OCI-LY7 (cell line): Measurements from ENCODE around the gene WDR35. TPM values are rescaled to one million over a fixed set of nuclear protein-coding genes. Genes with fewer than 3 reads are reported as not detected.

Experiments
- BruUV-seq: library from RNA; stranded (reverse); fragments of 400-500 nt; replicated peaks from 2 replicates; lab custom pipeline; 2021; lab: Mats Ljungman, UMichigan
- CTCF ChIA-PET: fragments of 300-600 bp; sonication (Branson Sonifier 250); formaldehyde crosslinking; loops from one replicate; lab custom pipeline; 2022; ENCODE audit warnings: antibody characterized with exemption; ENCODE audit not compliant: unreplicated experiment; lab: Charles Lee
- POLR2A ChIA-PET: fragments of 300-600 bp; sonication (Branson Sonifier 250); formaldehyde crosslinking; loops from one replicate; lab custom pipeline; 2022; ENCODE audit warnings: antibody characterized with exemption; lab: Charles Lee
- DNase-seq: peaks from one replicate; pipeline ENCODE4 v3.0.0-alpha.2; 2015; ENCODE audit warnings: low spot score
- H2AFZ ChIP-seq: fragments of 200-600 bp; sonication (generic), shearing (Covaris generic); 2 replicates; pipeline ENCODE4 v1.6.1; 2014; ENCODE audit warnings: mild to moderate bottlenecking, antibody characterized with exemption, low read length, moderate library complexity
- H3K27ac ChIP-seq: fragments of 200-600 bp; sonication (generic); 2 replicates; pipeline ENCODE4 v1.5.1; 2014; ENCODE audit warnings: mixed run types, low read depth, mild to moderate bottlenecking, moderate library complexity, low read length, inconsistent platforms; ENCODE audit not compliant: poor library complexity, severe bottlenecking
- H3K36me3 ChIP-seq: fragments of 200-600 bp; sonication (generic); 2 replicates; pipeline ENCODE4 v1.6.1; 2014; ENCODE audit warnings: mild to moderate bottlenecking, antibody characterized with exemption, low read length, moderate library complexity, mixed read lengths; ENCODE audit not compliant: insufficient read depth
- H3K4me1 ChIP-seq: fragments of 200-600 bp; sonication (generic); 2 replicates; pipeline ENCODE4 v1.5.1; 2014; ENCODE audit warnings: mild to moderate bottlenecking, low read length; ENCODE audit not compliant: insufficient read depth, poor library complexity, severe bottlenecking
- H3K4me2 ChIP-seq: fragments of 200-600 bp; sonication (generic); 2 replicates; pipeline ENCODE4 v1.6.1; 2014; ENCODE audit warnings: mild to moderate bottlenecking, low read length
- H3K4me3 ChIP-seq: fragments of 200-600 bp; sonication (generic); 2 replicates; pipeline ENCODE4 v1.5.1; 2014; ENCODE audit warnings: mild to moderate bottlenecking, low read depth, low read length; ENCODE audit not compliant: poor library complexity, severe bottlenecking
- H3K79me2 ChIP-seq: fragments of 200-600 bp; sonication (generic); 2 replicates; pipeline ENCODE4 v1.6.1; 2016; ENCODE audit warnings: low read depth, mild to moderate bottlenecking, low read length, moderate library complexity, mixed read lengths; ENCODE audit not compliant: insufficient read depth
- H3K9me2 ChIP-seq: fragments of 200-600 bp; sonication (generic); 2 replicates; pipeline ENCODE4 v1.6.1; 2016; ENCODE audit warnings: mild to moderate bottlenecking, low read length, mixed read lengths; ENCODE audit not compliant: insufficient read depth
- H3K9me3 ChIP-seq: fragments of 200-600 bp; sonication (generic); 2 replicates; pipeline ENCODE4 v1.6.1; 2014; ENCODE audit warnings: mild to moderate bottlenecking, mixed run types, low read length, mixed read lengths
- H4K20me1 ChIP-seq: fragments of 200-600 bp; sonication (generic); 2 replicates; pipeline ENCODE4 v1.6.1; 2014; ENCODE audit warnings: mild to moderate bottlenecking, antibody characterized with exemption, low read length, moderate library complexity, mixed read lengths; ENCODE audit not compliant: insufficient read depth
- EZH2phosphoT487 ChIP-seq: fragments of 200-600 bp; sonication (generic); IDR thresholded peaks from 2 replicates; pipeline ENCODE4 v1.6.1; 2018; ENCODE audit warnings: low read depth, borderline replicate concordance, mild to moderate bottlenecking, mixed run types, antibody characterized with exemption, low read length, moderate library complexity, mixed read lengths
- intact Hi-C: fragments of 100-400 bp; cut with micrococcal nuclease; formaldehyde crosslinking; loops from one replicate; pipeline ENCODE4 v1.10.0; 2022; ENCODE audit not compliant: unreplicated experiment
- total RNA-seq, 2 experiments: library from RNA; depleted of rRNA in 1 of 2; stranded (reverse); fragments of >200 nt in 1 of 2; shearing (Covaris generic) in 1 of 2; gene quantifications; 2 replicates each; pipeline ENCODE4 v1.2.3, GENCODE V29; 2014 to 2022
- TF ChIP-seq, protein P1 (sequence below): fragments of 200-600 bp; sonication (generic); conservative IDR thresholded peaks from 2 replicates; pipeline ENCODE4 v1.5.1; 2014; ENCODE audit warnings: mild to moderate bottlenecking, antibody characterized with exemption, low read length, moderate library complexity, mixed read lengths

Gene WDR35
- total RNA-seq, 2 experiments from 2014 or later = 0.06 to 1.5 TPM

DNA sequence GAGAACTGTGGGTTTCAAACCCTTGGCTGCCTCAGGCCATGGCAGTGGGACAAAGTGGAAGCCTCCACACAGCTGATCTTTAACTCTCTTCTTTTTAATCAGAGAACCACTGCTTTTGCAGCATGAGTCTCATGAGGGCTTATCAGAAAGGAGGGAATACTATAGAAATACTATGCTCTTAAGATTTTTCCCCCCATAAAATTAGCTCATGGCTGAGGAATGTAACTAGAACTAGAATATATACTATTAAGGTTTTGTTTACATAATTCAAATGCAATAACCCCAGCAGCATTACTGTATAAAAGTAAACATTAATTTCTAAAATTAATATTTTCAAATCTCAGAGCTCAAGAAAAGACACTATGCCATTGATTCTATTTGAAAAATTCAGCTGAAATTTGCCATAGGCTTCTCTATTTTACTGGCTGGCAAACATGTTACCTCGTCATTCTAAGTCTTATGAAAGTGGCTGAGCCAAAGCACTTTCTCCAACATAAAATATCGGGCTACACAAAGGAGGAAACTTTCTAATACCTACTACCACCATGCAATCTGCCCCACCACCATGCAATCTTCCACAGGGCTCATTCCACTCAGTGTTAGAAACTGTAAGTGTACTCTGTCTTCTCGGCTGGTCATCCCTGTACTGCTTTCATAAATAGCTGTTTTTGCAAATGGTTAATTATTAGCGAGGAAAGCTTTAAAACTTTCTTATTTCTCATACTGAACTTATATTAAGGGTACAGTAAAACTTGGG, 42.5 kb downstream of the WDR35 start:
- DNase-seq = no peak
- ChIA-PET CTCF (no interaction called here), POLR2A (interaction anchor here (0.6 kb wide), 1 partner anchor 1486 kb away, joined by 3 read pairs; no protein-coding TSS in a partner anchor)
- Histone ChIP-seq H3K79me2 (no peaks in the 10 kb centered on the region), H4K20me1 (no peaks in the 10 kb centered on the region), H3K4me2 (no peak overlapping the region), H3K4me3 (no peak overlapping the region), H3K4me1 (no peaks in the 10 kb centered on the region), H3K9me2 (no peaks in the 10 kb centered on the region), H2AFZ (no peak overlapping the region), H3K27ac (no peak overlapping the region), H3K9me3 (no peaks in the 10 kb centered on the region), H3K36me3 (no peaks in the 10 kb centered on the region)
- no peak for TF ChIP-seq EZH2phosphoT487
- TF ChIP-seq, protein P1, sequence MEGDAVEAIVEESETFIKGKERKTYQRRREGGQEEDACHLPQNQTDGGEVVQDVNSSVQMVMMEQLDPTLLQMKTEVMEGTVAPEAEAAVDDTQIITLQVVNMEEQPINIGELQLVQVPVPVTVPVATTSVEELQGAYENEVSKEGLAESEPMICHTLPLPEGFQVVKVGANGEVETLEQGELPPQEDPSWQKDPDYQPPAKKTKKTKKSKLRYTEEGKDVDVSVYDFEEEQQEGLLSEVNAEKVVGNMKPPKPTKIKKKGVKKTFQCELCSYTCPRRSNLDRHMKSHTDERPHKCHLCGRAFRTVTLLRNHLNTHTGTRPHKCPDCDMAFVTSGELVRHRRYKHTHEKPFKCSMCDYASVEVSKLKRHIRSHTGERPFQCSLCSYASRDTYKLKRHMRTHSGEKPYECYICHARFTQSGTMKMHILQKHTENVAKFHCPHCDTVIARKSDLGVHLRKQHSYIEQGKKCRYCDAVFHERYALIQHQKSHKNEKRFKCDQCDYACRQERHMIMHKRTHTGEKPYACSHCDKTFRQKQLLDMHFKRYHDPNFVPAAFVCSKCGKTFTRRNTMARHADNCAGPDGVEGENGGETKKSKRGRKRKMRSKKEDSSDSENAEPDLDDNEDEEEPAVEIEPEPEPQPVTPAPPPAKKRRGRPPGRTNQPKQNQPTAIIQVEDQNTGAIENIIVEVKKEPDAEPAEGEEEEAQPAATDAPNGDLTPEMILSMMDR = no peak
- intact Hi-C loops = no loop called here
- BruUV-seq = no TSS peak

DNA sequence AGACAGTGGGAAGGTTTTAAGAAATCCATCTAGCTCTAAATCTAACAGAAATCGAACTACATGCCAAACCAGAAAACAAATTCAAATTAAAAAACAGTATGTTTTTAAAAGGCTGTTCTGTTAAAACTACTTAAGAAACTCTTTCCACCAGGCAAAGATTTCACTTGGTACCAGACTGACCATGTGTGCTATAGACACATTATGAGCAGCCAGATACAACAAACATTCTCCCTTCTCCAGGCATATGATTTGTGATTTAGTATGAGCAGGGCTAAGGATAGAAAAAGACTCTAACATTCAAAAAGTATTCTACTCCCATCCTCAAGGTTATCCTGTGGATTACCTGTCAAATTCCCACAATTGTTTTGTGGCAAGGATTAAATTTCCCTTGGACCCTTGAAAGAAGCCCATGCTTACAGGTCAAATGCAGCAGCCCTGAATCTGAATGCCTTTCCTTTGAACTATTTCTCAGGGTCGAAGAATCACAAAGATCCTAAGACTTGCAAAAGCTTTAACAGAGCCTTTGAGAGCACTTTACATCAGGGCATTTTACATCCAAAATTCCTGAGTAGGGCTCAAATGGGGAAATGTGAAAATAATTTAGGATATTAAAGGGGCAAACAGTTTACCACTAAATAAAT, 45.6 kb downstream of the WDR35 start:
- Histone ChIP-seq H3K4me2 (no peak overlapping the region), H3K27ac (no peak overlapping the region), H4K20me1 (no peaks in the 10 kb centered on the region), H3K4me1 (no peaks in the 10 kb centered on the region), H3K36me3 (no peaks in the 10 kb centered on the region), H3K9me2 (no peaks in the 10 kb centered on the region), H2AFZ (no peak overlapping the region), H3K4me3 (no peak overlapping the region), H3K9me3 (no peaks in the 10 kb centered on the region), H3K79me2 (no peaks in the 10 kb centered on the region)
- no peak for DNase-seq
- ChIA-PET CTCF (no interaction called here), POLR2A (interaction anchor here (0.6 kb wide), 1 partner anchor 427 kb away, joined by 3 read pairs; no protein-coding TSS in a partner anchor)
- TF ChIP-seq EZH2phosphoT487 = no peak
- TF ChIP-seq, protein P1 = no peak
- no TSS peak for BruUV-seq
- intact Hi-C loops = no loop called here
